DOHH2 (cell line): Measurements from ENCODE around the gene ASB15.
A peak's percentile ranks its signal among the peaks of the same experiment; 100 is the strongest.

Experiments used
- H3F3A ChIP-seq: fragments of 200-600 bp; sonication (generic), shearing (Covaris generic); 2 replicates; pipeline ENCODE4 v1.6.0; 2016; ENCODE audit warnings: antibody characterized with exemption, mild to moderate bottlenecking; ENCODE audit not compliant: control insufficient read depth, insufficient read depth
- H3K27ac ChIP-seq: fragments of 200-600 bp; sonication (generic); 2 replicates; pipeline ENCODE4 v1.5.1; 2014; ENCODE audit warnings: low read depth, mild to moderate bottlenecking, low read length, moderate library complexity
- H3K27me3 ChIP-seq: fragments of 200-600 bp; sonication (generic); 2 replicates; pipeline ENCODE4 v1.6.1; 2014; ENCODE audit warnings: mild to moderate bottlenecking, low read length, mixed read lengths; ENCODE audit not compliant: control insufficient read depth
- H3K36me3 ChIP-seq: fragments of 200-600 bp; sonication (generic); 2 replicates; pipeline ENCODE4 v1.6.1; 2014; ENCODE audit warnings: mild to moderate bottlenecking, low read length, moderate library complexity, mixed read lengths; ENCODE audit not compliant: control insufficient read depth
- H3K4me1 ChIP-seq: fragments of 200-600 bp; sonication (generic); 2 replicates; pipeline ENCODE4 v1.6.1; 2014; ENCODE audit warnings: mild to moderate bottlenecking, low read length, mixed read lengths; ENCODE audit not compliant: control insufficient read depth
- H3K4me2 ChIP-seq: fragments of 200-600 bp; sonication (generic); 2 replicates; pipeline ENCODE4 v1.6.0; 2014; ENCODE audit warnings: mild to moderate bottlenecking, low read length, moderate library complexity
- H3K4me3 ChIP-seq: fragments of 200-600 bp; sonication (generic); 2 replicates; pipeline ENCODE4 v1.5.1; 2014; ENCODE audit warnings: mild to moderate bottlenecking, low read length, mixed read lengths
- H3K79me2 ChIP-seq: fragments of 200-600 bp; sonication (generic); 2 replicates; pipeline ENCODE4 v1.6.1; 2014; ENCODE audit warnings: mild to moderate bottlenecking, low read length, mixed read lengths; ENCODE audit not compliant: control insufficient read depth
- H3K9me2 ChIP-seq: fragments of 200-600 bp; sonication (generic); replicated peaks from 2 replicates; pipeline ENCODE4 v1.6.1; 2014; ENCODE audit warnings: mild to moderate bottlenecking, low read length, mixed read lengths; ENCODE audit not compliant: control insufficient read depth
- H3K9me3 ChIP-seq: fragments of 200-600 bp; sonication (generic); 2 replicates; pipeline ENCODE4 v1.6.1; 2014; ENCODE audit warnings: antibody characterized with exemption, low read length, mixed read lengths; ENCODE audit not compliant: control insufficient read depth, insufficient read depth
- H4K20me1 ChIP-seq: fragments of 200-600 bp; sonication (generic); 2 replicates; pipeline ENCODE4 v1.6.0; 2014; ENCODE audit warnings: low read depth, mild to moderate bottlenecking, antibody characterized with exemption, low read length, moderate library complexity; ENCODE audit not compliant: control insufficient read depth, insufficient read depth
- CTCF ChIP-seq: fragments of 200-600 bp; sonication (generic); IDR thresholded peaks from one replicate; pipeline ENCODE4 v1.5.1; 2014; ENCODE audit warnings: antibody characterized with exemption, mild to moderate bottlenecking, low read depth, low read length; ENCODE audit not compliant: poor library complexity, severe bottlenecking
- EZH2phosphoT487 ChIP-seq: fragments of 200-600 bp; sonication (generic); IDR thresholded peaks from 2 replicates; pipeline ENCODE4 v1.6.1; 2017; ENCODE audit warnings: borderline replicate concordance, mild to moderate bottlenecking, antibody characterized with exemption, low read length, moderate library complexity, mixed read lengths

Gene ASB15

GRCh38 chr7:123616223-123616622 is 14.6 kb downstream of the ASB15 start:
- Histone ChIP-seq H3K4me2 (no peak overlapping the region), H3K36me3 (no peaks in the 10 kb centered on the region), H3K27ac (no peak overlapping the region), H3K79me2 (no peaks in the 10 kb centered on the region), H3K27me3 (0 out of 2 replicates have a peak, but pooled peaks cover 3% of the 10 kb centered on the region), H3K9me2 (no peaks in the 10 kb centered on the region), H4K20me1 (no peaks in the 10 kb centered on the region), H3K4me3 (no peak overlapping the region), H3K4me1 (no peaks in the 10 kb centered on the region), H3K9me3 (no peaks in the 10 kb centered on the region), H3F3A (no peaks in the 10 kb centered on the region)
- TF ChIP-seq EZH2phosphoT487: no peak

DNA sequence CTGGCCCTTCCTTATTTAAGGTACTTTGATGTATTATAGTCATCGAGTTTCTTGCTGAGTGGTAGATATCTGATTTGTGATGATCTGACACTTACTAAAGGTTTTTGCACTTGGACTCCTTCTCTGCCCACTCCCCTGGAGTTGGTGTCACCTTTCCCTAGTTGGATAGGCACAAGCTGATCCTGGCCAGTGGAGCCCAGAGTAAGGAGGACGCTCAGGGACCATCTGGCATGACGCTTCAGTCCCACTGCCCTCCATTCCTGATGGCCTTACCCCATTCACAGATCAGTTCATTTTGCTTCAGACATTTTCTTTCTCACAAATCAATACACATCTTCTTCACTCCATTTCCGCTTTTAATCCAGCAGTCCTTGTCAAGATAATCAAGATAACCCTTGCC is 20.1 kb downstream of the ASB15 start:
- Histone ChIP-seq H3K79me2 (no peaks in the 10 kb centered on the region), H3K9me2 (no peaks in the 10 kb centered on the region), H3K4me1 (no peaks in the 10 kb centered on the region; the same call in 1 of the 2 replicates), H3F3A (no peaks in the 10 kb centered on the region), H4K20me1 (no peaks in the 10 kb centered on the region), H3K4me2 (no peak overlapping the region), H3K27me3 (peaks cover 5% of the 10 kb centered on the region; the same call in 1 of the 2 replicates), H3K27ac (no peak overlapping the region), H3K9me3 (no peaks in the 10 kb centered on the region), H3K4me3 (no peak overlapping the region), H3K36me3 (no peaks in the 10 kb centered on the region)
- no peak for TF ChIP-seq CTCF
- TF ChIP-seq EZH2phosphoT487: no peak

DNA sequence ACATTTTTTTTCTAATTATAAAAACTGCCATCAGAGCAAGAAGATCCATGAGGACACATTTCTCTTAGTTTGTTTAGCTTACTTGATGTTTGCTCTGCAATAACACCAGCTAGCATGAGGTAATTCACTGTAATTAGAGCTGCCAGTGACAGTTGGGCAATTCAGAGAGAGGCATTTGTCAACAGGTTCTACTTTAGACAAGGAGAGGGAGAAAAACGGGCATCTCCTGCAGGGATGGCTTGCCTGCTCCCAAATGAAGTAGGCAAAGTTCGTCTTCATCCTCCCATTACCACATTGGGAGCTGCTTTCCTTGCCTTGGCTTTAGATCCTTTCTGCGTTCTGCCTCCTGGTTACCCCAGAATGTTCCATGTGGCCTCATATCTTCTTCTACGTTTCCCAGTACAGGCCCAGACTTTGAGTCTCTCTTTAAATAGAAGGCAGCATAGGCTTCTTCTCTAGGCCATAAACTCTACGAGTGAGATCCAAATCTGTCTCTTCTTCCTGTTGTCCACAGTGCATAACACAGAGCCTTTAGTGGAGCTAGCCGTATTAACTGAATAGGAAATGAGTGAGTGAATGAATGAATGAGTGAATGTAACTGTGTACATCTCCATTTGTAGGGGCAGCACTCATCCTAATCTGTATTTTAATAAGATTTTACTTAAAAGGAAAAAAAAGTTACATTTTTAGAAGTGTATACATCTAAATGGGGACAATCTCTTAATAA is 21.2 kb downstream of the ASB15 start:
- TF ChIP-seq CTCF (no peak), EZH2phosphoT487 (no peak)
- Histone ChIP-seq H3K36me3 (no peaks in the 10 kb centered on the region), H3K27me3 (peaks cover 5% of the 10 kb centered on the region; the same call in 1 of the 2 replicates), H3K4me3 (no peak overlapping the region), H3K9me3 (no peaks in the 10 kb centered on the region), H3F3A (no peaks in the 10 kb centered on the region), H3K9me2 (no peaks in the 10 kb centered on the region), H4K20me1 (no peaks in the 10 kb centered on the region), H3K27ac (no peak overlapping the region), H3K79me2 (no peaks in the 10 kb centered on the region), H3K4me2 (no peak overlapping the region), H3K4me1 (no peaks in the 10 kb centered on the region; the same call in 1 of the 2 replicates)

- Histone ChIP-seq H3K9me2 (no peaks in the 10 kb centered on the region), H3K4me2 (peak overlapping the region; percentile 36), H3K36me3 (no peaks in the 10 kb centered on the region), H3K9me3 (no peaks in the 10 kb centered on the region), H3K27me3 (peaks cover 5% of the 10 kb centered on the region; the same call in 1 of the 2 replicates), H3K4me3 (no peak overlapping the region), H3F3A (no peaks in the 10 kb centered on the region), H3K27ac (no peak overlapping the region), H3K79me2 (no peaks in the 10 kb centered on the region), H3K4me1 (no peaks in the 10 kb centered on the region; the same call in 1 of the 2 replicates), H4K20me1 (no peaks in the 10 kb centered on the region)
- TF ChIP-seq EZH2phosphoT487 (no peak), CTCF (peak; percentile 98)
These were observed 23.0 kb downstream of the ASB15 start for GRCh38 chr7:123624527-123625183.
